ENCODE results near the gene NCCRP1. TPM values are rescaled to one million over a fixed set of nuclear protein-coding genes. Genes with fewer than 3 reads are reported as not detected.

NCCRP1 gene
- total RNA-seq, 1 donor from 2014 or later, result 9.5 TPM

DNA sequence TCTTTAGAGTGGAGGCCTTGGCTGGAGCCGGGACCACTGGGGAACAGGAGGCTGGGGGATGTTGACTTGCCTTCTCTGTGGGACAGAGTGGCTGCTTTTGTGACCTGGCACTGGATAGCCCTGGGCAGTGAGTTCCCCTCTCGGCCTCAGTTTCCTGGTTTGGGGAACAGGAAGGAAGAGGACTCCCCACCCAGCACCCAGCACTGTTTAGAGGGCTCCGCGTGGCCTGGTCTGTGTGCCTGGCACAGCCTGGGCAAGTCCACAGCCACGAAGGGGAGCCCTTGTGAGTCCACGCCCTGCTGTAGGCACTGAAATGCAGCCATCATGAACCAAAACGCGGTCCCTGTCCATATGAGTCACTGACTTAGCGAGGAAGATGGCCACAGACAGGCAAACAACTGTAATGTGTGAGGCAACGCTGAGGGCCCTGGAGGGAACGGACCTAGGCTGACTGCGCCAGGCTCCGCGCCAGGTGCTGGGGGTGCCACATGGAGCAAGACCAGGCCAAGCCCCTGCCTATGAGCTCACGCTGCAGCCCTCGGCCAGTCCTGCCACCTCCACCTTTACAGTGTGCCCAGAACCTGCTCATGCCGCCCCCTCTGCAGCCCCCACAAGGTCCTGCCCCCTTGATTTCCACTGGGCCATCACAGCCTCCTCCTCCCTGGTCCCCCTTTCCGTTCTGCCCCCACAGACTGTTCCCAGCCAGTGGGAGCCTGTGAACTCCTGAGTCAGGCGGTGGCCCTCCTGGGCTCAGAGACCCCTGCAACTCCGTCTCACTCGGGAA is 35.7 kb upstream of the NCCRP1 start:
- FAIRE-seq, result peak; percentile 47
- no peak overlapping the region for H3K4me3 ChIP-seq (ENCODE audit: low read depth, low read length)
- peak; percentile 30 for DNase-seq (ENCODE audit: low read depth)

GRCh38 chr19:39162441-39163043 is 34.2 kb upstream of the NCCRP1 start:
- TF ChIP-seq CTCF (IDR thresholded peaks at IDR 0.05; ENCODE audit: insufficient read depth, low read length, severe bottlenecking), result no peak
- Histone ChIP-seq H3K27me3 (ENCODE audit: control insufficient read depth, insufficient read depth, low read length) (no peaks in the 10 kb centered on the region), H3K36me3 (ENCODE audit: control insufficient read depth, insufficient read depth, low read length) (no peaks in the 10 kb centered on the region), H3K4me3 (ENCODE audit: low read depth, low read length) (no peak overlapping the region)
- FAIRE-seq, result no peak
- no peak for DNase-seq (ENCODE audit: low read depth)

More for the DNA sequence above, 35.7 kb upstream of the NCCRP1 start:
- H3K27me3 ChIP-seq (ENCODE audit: control insufficient read depth, insufficient read depth, low read length), result no peaks in the 10 kb centered on the region
- H3K36me3 ChIP-seq (ENCODE audit: control insufficient read depth, insufficient read depth, low read length), result no peaks in the 10 kb centered on the region
- TF ChIP-seq CTCF (IDR thresholded peaks at IDR 0.05; ENCODE audit: insufficient read depth, low read length, severe bottlenecking), result no peak

DNA sequence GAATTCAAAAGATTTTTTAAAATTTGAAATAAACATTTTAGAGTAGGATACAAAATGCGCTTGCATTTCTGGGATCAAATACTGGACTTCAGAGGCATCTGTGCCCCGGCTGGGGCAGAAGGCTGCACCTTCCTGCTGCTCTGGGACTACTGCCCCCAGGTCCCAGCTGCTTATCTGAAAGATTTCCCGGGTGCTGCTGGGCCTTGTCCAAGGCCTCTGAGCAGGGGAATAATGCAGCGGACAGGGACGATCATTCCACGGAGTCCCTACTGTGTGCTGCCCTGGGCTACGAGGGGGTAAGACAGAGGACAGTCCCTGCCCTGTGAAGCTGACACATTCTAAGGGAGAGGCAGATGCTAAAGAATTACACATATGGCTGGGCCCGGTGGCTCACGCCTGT is 33.1 kb upstream of the NCCRP1 start:
- FAIRE-seq, result no peak
- DNase-seq (ENCODE audit: low read depth), result no peak
- no peak overlapping the region for H3K4me3 ChIP-seq (ENCODE audit: low read depth, low read length)
- H3K27me3 ChIP-seq (ENCODE audit: control insufficient read depth, insufficient read depth, low read length), result no peaks in the 10 kb centered on the region
- TF ChIP-seq CTCF (IDR thresholded peaks at IDR 0.05; ENCODE audit: insufficient read depth, low read length, severe bottlenecking), result no peak
- no peaks in the 10 kb centered on the region for H3K36me3 ChIP-seq (ENCODE audit: control insufficient read depth, insufficient read depth, low read length)

- TF ChIP-seq CTCF (IDR thresholded peaks at IDR 0.05; ENCODE audit: insufficient read depth, low read length, severe bottlenecking), result no peak
- no peak overlapping the region for H3K4me3 ChIP-seq (ENCODE audit: low read depth, low read length)
- FAIRE-seq, result no peak
- no peak for DNase-seq (ENCODE audit: low read depth)
- no peaks in the 10 kb centered on the region for H3K27me3 ChIP-seq (ENCODE audit: control insufficient read depth, insufficient read depth, low read length)
- H3K36me3 ChIP-seq (ENCODE audit: control insufficient read depth, insufficient read depth, low read length), result no peaks in the 10 kb centered on the region
These were observed 32.5 kb upstream of the NCCRP1 start for GRCh38 chr19:39164289-39164688.

DNA sequence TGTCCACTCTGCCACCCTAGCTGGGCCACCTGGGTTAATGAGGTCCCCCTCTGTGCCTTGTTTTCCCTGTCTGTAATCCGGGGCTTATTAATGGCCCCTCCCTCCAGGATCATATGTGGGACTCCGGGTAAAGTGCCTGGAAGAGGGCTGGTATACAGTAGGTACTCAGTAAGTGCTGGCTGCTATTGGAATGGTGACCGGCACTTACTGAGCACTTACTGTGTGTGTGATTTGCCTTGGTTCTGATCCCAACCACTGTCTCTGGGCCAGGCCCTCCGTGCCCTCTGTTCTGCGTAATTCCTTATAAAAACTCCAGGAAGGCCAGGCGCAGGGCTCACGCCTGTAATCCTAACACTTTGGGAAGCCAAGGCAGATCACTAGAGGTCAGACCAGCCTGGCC is 30.9 kb upstream of the NCCRP1 start:
- H3K4me3 ChIP-seq (ENCODE audit: low read depth, low read length), result no peak overlapping the region

More for the DNA sequence above, 30.9 kb upstream of the NCCRP1 start:
- TF ChIP-seq CTCF (IDR thresholded peaks at IDR 0.05; ENCODE audit: insufficient read depth, low read length, severe bottlenecking), result no peak
- H3K36me3 ChIP-seq (ENCODE audit: control insufficient read depth, insufficient read depth, low read length), result peaks cover 4% of the 10 kb centered on the region
- H3K27me3 ChIP-seq (ENCODE audit: control insufficient read depth, insufficient read depth, low read length), result no peaks in the 10 kb centered on the region
- no peak for DNase-seq (ENCODE audit: low read depth)
- FAIRE-seq, result no peak

Measured in bronchial epithelial cell (primary cell).